T-helper 2 cell (primary cell): ENCODE data around the gene SPATS2L.
A peak's percentile ranks its signal among the peaks of the same experiment; 100 is the strongest.

Source experiments
- DNase-seq, 5 experiments: peaks; one replicate each; pipeline versions ENCODE4 v3.0.0 to v3.0.0-alpha.2; 2012 to 2022

SPATS2L gene

DNA sequence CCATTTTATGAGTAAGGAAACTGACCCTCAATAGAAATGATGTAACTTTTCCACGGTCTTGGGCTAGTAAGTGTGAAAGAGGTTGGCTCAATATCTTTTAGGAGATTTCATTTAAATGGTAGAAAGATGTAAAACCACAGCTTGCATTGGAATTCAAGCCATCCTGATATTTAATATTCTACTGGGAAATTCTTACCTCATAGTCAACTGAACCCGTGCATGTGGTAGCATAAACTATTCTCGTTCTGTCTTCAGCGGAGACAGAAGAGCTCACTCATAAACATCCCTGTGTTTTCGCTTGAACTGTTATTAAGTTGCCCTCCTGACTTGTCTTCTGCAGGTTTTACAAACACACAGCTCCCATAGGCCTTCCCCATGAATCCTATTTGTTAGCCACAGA, 8.5 kb upstream of the SPATS2L start:
- DNase-seq, result no peak

DNA sequence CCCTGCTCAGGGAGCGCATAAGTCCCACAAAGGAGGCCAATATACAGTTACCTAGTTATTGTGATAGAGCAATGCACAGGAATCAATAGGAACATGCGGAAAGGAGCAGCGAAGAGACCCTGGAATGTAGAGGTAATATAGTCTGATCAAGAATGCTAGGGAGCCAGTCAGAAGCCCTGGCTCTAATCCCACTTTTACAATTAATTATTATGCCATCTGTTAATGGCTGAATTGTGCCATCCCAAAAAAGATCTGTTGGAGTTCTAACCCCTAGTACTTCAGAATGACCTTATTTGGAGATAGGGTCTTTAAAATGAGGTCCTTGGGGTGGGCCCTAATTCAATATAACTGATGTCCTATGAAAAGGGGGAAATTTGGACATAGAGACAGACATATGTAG, 7.7 kb upstream of the SPATS2L start:
- no peak for DNase-seq

DNA sequence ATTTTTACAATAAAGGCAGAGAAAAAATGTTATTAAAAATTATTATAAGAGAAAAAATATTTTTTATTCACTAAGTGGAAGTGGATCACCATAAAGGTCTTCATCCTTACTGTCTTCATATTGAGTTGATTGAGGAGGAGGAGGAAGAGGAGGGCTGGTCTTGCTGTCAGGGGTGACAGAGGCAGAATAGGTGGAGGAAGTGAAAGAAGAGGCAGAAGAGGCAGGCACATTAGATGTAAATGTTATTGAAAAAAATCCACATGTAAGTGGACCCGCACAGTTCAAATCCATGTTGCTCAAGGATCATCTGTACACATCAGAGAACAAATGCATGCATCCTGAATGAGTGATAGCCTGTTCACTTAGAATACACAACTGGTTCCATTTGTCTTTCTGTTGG, 6.4 kb upstream of the SPATS2L start:
- DNase-seq, result no peak

DNA sequence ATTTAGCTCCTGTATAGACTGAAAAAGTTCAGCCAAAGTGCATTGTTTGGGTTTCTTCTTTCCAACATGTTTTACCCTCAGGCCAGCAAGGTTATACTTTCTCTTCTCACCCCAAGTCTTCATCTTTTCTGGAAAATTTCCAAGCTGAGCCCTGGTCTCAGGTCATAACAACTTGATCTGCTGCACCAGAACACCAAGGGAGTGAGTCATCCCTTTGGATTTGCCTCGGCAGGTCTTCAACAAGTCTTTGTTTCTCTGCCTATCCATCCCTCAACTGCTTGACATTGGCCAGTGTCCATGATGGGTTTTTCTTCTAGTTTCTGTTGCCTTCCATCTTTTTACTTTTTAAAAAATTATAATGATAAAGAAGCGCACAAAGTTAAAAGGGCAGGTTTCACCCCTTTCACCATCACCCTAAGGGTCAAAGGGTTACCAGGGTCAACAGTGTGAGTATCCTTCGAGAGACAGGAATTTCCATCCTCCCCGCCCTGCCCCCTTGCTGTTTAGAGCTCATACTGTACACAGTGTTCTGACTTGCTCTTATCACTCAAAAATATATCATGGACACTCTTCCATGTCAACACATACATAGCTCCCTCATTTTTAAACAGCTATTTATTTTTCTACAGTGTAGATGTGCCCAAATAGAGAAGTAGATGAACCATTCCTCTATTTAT, 5.7 kb upstream of the SPATS2L start:
- no peak for DNase-seq

DNA sequence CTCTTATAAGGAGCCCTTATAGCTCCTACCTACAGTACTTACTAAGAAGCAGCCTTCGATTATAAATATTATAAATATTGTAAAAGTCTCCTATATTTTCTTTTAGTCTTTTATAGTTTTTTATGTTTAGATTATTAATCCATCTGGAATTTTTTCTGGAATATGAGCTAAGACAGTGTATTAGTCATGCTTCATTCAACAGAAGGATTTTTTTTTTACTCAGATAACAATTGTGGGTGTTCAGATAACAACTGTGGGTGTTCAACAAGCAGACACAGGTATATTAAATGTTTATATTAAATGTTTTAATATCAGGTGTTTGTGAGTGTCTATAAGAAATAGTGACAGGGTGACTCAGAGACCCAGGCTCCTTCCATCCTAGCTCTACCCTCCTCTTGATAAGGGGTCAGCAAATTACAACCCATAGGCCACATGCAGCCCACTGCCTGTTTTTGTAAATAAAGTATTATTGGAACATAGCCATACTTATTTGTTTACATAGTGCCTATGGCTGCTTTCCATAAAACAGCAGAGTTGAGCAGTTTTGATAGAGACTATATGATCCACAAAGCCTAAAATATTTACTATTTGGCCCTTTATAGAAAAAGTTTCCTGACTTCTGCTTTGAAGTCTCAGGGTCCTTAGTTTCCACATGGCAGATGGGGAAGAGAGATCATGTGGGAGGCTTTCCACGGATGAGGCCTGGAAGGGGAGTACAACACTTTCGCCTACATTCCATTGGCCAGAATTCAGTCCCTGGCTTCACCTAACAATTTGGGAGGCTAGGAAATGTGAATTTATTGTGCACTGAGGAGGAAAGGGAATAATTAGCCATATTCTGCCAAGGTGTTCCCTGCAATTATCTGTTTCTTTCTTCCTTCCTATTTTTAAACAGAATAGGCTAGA, 4.3 kb upstream of the SPATS2L start:
- no peak for DNase-seq

DNA sequence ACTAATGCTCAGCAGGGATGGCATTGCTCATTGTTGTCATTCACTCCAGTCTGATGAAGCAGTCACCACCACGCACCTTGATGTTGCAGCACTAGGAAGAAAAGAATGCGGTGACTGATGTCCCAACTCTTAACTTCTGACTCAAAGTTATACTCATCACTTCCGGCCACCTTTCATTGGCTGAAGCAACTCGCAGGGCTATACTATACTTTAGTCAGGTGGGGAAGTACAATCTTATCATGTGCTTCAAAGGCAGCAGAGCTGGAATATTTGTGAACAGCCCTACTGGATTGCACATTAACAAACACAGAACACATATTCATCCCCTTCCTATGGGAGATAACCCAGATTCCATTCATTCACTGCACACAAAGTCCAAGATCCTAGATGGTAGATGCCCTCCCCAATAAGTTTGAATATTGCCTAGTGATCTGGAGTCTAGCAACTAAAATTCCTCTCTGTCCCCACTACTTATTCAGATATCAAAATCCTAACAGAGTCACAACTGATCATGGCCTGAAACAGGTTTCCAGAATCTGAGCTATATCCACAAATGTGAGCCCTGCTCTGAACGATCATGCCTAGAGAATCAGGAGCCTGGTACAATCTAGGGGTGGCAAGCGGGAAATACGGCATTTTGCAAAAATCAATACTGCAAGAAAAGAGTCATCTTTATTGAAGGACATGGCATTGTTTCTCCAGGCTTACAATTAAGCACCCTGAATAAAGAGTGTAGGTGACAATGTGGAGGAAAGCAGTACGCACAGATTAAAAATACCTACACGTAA, 3.4 kb upstream of the SPATS2L start:
- peak in 1 of 5 experiments; percentile 65 for DNase-seq

DNA sequence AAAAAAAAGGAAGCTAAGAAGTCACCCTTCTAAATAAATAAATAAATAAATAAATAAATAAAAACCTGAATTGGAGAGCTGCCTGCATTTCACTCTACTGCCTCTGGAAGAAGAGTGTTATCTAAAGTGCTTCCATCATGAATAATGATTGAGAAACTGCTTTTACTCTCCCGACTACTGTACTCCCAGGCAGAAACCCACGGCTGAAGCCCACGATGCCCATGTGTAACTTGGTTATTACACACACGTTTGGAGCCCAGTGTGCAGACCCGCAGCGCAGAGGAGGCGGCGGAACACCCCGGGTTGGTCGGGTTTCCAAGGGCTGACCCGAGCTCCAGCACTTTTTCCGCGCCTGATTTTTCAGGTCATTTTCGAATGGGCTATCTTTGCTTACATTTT, 697 bp upstream of the SPATS2L start:
- DNase-seq, result peak in 1 of 5 experiments; percentile 23

DNA sequence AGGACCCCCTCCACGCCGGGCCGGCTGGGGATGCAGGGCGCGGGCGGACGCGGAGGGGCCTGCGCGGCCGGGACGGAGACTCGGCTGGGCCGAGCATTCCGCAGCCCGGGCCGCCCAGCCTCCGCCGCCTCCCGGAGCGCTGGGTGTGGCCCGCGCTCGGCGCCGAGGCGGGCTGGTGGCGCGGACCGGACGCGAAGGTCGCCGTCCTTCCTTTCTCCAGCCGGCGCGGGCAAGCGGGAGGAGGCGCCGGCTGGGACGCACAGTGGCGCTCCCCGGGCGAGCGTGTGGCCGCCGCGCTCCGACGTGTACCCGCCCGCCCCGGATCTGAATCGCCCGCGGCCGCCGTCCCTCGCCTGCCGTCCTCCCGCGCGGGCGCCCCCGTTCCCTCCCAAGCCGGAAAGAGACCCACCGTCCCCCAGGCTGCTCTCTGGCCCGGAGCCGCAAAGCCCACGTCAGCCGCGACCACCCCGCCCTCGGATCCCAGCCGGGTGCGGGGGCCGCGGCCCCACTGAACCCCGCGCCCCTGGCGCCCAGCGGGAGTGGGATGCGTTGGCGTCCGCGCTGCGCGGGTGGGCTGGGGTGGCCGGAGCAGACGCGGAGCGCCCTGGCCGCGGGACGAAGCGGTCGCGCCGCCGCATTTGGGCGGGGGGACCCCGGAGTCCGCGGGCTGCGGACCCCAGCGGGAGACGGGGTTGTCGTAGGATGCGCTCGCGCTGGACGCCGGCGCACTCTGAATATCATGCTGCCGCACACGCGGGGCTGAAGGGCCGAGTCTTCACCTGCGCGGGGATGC, 634 bp downstream of the SPATS2L start:
- peak in 2 of 5 experiments; percentile 3 to 67 for DNase-seq

DNA sequence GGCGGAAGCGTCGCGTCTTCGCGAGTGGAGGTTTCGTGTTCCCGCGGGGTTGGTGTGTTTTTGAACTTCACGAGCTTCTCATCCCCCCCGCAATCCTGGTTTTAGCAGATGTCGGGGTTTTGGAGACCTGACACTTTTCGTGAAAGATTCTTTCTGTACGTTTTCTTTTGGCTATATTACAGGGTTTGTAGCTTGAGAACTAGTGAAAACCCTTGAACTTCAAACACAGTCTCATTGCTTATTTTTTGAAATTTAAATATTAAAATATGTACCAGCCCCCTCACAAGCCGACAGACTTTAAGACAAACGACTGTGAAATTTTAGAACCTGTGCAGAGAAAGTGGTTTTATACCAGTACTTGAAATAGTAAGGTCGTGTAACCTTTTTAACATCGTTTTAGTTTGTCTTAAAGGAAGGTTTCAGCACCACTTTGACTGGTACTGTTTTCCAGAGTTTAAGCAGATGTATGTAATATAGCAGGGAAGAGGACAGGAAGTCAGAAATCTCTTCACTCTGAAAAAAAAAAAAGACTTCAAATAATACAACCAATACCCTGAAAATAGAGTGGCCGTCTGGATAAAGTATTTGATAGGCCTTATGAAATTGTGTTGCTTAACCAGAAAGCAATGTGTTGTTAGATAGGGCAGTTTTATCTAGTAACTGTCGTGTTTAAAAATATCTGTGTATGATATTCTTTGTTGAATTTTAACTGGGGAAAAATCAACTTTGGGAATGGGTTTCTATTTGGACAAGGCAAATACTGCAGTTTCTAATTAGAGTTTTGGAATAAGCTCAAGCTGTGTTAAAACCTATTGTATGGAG, 1.4 kb downstream of the SPATS2L start:
- peak in 3 of 5 experiments; percentile 4 to 64 (median 6) for DNase-seq

DNA sequence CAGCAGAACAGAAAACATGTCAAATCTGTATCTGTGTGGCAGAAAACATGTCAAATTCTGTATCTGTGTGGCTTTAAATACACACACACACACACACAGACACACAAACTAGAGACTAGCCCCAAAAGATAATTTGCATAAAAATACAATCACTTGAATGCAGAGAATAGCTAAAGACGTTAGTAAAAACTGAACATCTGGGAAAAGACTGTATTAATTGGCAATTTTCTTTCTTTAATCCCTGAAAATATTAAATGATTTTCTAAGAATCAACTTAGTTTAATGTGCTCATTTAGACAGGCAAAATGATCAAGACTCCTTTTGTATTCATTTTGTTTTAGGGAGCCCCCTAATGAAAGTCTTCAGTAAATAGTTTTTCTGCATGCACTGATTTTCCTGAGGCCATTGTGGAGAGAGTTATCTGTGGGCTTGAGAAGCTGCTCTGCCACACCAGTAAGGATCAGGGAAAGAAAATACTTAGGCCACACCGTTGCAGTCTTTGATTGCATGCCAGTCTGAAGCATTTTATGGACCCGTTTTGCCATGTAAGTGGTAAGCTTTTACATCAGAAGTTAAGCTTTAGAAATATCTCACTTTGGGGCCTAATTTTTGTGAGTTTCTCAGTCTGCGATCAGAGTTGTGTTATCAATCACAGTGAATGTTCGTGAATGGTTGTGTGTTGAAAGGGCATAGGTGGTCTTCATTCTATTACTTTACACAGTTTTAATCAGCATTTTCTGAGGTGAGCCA, 2.2 kb downstream of the SPATS2L start:
- peak in 1 of 5 experiments; percentile 50 for DNase-seq

DNA sequence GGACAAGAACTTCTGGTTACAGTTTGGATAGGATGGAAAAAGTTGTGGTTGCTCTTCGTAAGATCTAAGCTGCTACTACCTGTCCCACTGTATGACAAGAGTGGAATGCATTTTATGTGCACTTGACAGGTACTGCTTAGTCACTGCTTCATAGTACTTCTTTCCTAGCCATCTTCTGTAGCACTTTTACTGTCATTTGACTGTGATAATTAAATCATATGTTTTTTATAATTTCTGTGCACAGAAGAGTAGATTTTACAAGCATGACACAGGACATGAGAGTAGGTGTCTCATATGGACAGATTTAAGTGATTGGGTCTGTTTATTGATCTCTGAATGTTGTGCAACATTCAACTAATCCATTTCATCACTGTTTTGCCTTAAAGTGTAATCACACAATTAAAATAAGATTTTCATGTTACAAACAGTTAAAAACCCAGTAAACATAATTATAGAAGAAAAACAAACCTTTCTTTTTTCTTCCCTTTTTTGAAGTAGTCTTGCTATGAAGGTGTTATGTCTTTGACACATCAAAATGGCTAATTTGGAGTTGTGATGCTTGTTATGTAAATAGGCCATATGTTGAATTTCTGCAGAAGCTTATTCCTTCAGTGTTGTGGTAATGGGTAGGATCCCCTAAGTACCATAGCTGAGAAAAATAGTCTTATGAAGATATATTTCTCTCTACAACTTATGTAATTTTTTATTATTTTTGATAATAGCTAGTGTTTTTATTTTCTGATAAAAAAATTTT, 3.0 kb downstream of the SPATS2L start:
- DNase-seq, result peak in 1 of 5 experiments; percentile 39

DNA sequence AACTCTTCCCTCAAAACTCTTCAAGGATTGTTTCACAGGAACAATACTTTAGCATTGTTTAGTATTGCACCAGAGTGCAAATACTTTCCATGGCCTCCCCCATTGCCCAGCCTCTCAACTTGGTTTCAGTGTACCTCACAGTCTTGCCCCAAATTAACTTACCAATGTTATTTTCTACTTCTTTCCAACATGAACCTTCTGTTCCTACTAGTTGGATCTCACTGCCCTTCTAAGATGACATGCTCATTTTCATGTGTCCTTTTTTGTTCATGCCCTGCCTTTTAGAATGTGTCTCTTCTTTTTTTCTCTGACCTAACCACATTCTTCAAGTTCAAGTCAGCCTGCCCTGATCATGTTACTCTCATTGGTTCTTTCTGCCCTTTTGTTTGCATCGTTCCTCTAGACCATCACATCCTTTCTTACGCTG, 4.1 kb downstream of the SPATS2L start:
- peak in 1 of 5 experiments; percentile 30 for DNase-seq

DNA sequence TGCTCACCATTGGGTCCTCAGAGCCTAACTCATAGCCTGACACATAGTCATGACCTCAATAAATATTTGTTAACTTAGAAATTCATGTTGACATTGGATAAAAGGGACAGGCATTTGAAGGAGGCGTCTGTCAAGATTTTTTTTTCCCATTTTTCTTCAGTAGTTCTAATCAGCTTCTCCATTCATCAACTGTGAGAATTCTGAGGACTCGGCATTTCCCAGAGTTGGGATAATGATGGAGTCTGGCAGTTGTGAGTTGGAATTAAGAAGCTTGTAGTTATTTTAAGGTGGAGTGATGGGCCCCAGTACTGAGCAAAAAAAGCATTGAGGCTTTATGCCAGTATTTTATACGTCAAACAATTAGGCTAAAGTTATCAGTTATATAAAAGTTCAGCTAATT, 4.6 kb downstream of the SPATS2L start:
- no peak for DNase-seq

DNA sequence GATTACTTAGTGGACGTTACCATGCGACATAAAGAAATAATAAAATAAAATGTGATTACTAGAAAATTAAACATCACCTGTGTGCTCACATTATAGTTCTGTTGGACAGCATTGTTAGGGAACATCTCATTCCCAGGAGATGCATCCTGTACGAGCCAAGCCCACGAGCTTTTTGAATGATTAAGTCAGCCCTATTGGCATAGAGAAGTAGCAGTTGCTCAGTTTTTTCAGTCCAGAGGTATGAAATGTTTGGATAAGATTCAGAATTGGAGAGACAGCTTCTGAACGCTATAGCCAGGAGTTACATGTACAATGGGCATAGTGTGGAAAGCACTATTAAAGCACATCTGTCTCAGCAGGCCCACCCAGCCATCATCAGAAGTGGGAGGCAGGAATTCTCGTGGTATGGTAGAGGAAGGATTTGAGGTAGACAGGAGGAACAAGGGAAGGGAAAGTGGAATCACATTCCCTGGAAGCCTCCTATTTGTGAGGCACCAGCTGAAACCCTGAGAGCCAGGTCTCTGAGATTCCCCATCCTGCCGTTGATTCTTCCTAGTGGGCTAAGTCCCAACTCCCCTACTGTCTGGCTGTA, 8.6 kb downstream of the SPATS2L start:
- DNase-seq, result no peak

DNA sequence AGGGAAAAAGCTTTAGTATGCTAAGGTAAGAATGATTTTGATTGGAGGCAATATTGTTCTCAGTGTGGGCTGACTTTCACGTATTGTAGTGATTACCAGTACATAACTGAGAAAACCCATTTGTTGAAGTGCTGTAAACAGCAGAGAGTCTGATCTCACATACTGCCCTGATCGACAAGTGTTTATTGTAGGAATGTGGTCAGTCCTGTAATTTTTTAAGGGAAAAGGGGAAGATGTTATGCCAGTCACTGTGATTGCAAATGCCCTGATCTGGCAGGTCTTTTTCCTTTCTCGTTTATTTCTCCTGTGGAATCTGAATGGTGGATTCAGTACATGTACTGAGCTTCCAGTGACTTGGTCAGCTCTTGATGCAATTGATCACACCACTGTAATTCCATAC, 11.5 kb downstream of the SPATS2L start:
- no peak for DNase-seq

DNA sequence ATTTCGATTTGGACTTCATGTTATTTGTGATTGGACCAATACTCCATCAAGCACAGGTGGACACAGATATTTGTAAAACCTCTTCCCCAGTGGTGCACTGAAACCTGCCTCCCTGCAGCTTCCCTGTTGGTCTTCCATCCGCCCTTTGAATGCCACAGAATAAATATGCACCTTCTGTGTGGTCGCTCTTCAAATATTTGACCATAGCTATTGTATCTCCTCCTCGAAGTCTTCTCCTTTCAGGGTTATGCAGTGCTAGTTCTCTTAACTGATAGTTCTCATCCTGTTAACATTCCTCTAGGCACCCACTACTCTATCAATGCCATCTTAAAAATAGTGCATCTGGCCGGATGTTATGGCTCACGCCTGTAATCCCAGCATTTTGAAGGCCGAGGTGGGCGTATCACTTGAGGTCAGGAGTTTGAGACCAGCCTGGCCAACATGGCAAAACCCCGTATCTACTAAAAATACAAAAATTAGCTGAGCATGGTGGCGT, 12.5 kb downstream of the SPATS2L start:
- DNase-seq, result no peak

DNA sequence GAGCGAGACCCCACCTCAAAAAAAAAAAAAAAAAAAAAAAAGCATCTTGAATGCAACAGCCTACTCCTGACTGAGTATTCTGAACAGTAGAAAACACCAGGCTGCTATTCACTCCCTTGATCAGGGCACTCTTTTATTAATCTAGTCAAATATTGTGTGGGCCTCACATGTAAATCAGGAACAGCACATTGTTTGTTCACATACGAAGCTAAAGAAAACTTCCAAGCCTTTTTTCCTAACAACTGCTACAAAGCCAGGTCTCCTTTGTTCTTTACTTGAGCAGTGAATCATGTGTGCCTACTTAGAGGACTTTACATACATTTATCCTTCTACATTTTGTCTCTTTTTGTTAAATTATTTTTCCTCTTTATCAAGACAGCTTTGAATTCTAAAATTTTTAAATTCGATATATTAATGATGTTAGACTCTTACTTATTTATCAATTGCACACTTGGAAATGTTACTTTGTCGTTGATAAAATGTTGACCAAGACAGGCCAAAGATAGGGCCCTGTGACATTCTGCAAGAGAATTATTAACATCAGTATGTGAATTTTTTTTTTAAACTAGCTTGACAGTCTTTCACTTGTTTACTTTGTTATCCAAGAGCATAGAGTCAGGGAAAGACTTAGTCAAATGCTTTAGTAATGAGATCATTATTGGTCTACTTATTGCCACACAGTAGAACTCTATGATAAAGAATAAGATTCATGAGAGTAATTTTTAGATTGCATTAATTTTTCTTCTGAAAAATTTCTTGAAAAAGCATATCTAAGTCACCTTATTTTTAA, 13.2 kb downstream of the SPATS2L start:
- no peak for DNase-seq

DNA sequence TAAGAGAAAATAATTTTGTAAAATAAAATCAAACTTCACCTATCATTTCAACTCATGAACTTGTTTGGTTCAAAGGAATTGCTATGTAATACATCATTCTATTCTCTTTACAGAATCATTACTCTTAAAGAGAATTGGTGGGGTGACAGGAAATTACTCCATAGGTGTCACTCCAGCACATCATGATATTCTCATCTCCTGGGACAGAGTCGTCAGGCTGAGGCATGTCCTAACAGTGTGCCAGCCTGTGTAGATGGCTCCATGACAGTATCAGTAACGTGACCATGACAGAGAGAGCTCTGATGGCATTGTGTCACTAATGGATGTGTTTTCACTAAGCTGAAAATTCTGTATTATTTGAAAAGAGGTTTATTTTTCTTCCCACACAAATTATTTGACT, 13.9 kb downstream of the SPATS2L start:
- DNase-seq, result no peak
